ENCODE data around the gene RCSD1.

Gene RCSD1

DNA sequence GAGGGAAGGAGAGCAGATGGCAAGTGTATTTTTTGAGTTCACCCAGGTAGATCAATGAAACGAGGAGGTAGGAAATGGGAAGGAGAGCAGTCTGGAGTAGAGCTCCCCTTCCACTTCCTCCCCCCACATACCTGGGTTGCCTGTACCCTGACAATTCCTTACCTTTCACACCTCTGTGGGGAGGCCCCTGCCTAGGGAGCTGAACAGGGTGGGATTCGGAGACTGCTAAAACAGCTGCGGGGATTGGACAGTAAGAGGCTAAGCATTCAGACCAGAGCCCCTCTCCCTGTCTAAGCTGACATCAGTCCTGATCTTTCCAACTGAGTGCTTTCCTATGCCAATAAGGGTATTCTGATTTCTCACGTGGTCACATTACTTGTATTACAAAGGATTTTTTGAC, 14.5 kb downstream of the RCSD1 start:
- no peak for DNase-seq

GRCh38 chr1:167645140-167645541, 15.1 kb downstream of the RCSD1 start:
- no peak for DNase-seq

DNA sequence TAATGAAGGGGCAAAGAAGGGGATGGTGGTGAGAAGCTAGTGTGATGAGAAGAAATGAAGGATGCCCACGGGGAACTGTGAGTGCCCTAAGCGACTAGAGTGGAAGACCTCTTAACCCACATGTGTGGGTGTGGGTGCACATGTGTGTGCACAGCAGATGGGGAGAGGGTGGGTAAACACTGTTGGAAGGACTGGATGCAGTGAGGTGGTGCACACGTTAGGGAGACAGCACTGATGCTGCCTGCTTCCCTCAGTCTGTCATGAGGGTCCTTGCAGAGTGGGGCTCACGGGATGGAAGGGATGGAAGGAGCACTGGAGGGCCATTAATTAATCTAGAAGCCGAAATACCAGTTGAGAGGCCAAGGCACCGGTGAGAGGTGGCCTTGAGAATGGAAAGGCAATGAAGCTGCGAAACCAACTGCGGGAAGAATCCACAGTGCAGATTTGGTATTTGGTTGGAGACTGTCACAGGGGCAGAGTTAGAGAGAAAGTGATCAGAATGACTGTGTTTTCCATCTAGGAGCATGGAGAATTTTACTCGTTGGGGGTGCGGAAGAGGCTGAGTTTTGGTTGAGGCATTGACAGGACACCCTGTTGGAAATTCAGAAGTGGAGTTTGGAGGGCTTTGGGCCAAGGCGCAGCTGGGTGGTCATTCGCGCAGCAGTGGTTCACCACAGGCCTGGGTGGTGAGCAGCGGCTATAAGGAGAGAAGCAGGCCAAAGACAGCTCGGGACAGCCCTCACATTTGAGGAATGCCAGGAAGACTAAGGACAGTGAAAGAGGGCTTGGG, 15.8 kb downstream of the RCSD1 start:
- no peak for DNase-seq

- no peak for DNase-seq
These were observed 18.3 kb downstream of the RCSD1 start for GRCh38 chr1:167648252-167648849.

DNA sequence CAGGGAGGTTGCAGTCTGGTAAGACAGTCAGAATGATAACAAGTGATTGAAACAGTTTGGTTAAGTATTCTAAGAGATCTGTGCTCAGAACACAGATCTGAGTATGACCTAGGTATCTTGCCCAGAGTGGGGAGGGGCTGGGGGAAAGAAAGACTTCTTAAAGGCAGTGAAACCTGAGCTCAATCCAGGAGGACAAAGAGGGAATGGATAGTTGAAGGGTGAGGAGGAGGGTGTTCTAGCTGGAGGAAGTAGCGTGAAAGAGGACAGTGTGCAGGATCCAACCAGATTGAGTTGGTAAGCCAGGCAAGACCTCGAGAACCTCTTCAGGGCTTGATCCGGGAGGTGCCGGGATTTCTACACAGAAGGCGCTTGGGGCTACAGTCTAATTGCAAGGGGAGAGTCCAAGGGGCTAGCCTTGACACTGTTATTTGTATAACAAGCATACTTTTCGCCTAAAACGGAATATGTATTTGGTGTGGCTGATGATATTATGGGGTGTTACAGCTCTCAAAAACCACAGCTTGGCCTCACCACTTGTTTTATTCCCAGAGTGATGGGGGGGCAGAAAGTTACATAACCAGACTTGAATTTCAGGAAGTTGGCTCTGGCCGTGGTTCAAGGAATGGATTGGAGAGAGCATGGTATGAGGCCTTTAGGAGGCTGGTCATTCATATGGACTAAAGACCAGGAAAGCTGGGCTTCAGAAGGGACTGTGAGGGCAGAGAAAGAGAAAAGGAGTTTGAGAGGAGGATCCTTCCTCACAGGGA, 19.1 kb downstream of the RCSD1 start:
- no peak for DNase-seq

GRCh38 chr1:167650269-167651160, 20.5 kb downstream of the RCSD1 start:
- DNase-seq, result no peak

DNA sequence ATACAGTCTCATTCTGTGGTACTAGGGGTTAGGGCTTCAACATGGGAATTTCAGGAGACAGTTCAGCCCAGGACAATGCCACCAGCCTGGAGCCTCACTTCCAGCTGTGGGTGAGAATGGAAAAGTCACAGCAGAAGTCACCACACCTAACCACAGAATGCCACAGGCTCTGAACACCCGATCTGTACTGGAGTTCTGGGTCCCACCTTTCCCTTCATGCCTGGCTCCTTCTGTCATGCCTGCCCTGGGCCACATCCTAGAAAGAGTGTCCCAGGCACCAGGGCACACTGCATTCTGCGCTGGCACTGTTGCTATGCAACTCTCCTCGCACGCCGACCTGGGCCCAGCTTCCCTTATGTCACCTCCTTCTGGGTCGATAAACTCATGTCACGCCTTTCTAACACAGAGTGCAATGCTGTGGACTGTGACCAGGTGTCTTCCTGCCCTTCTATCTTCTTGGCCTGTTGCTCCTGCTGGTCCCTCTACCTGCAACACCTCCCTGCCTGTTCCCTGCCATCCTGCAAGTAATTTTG, 21.2 kb downstream of the RCSD1 start:
- DNase-seq, result no peak

- DNase-seq, result no peak
These were observed 25.0 kb downstream of the RCSD1 start for GRCh38 chr1:167654975-167655575.

DNA sequence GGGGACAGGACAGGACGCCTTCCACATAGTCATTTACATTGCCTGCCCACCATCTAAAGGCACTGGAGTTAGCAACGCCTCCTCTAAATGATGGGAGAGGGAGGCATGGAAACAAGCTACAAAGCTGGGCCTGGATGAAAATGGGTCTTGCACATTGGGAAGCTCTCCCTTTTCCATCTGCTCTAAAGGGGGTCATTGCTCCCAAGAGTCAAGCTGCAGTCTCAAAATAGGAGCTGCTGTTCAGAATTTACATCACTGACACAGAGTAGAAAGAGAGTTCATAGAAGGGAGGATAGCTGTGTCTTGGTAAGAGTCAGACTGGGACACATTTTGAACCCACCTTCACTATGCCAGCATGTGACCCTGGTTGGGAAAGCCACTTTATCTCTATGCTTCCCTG, 26.6 kb downstream of the RCSD1 start:
- no peak for DNase-seq

DNA sequence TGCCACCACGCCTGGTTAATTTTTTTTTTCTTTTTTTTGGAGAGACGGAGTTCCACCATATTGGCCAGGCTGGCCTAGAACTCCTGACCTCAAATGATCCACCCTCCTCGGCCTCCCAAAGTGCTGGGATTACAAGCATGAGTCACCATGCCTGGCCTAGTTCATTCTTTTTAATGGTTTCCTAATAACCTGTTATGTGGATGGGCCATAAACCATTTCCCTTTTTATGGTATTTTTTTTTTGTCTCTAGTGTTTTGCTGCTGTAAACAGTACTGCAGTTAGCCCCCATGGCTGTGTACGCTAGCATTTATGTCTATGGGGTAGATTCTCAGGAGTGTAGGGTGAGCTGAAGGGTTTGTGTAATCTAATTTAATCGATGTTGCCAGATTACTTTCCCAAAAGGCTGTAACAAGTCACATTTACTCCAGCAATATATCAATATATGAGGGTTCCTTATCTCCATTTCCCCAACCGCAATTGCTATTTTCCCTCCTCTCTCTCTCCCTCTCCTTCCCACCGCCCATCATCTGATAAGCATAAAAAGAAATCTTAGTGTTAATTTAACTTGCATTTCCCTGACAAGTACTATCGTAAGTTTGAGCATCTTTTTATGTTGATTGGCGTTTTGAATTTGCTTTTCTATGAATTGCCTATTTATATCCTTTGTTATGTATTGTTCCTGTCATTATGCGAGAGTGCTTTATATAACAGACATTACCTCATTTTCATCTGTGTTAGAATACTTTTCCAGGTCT, 28.7 kb downstream of the RCSD1 start:
- no peak for DNase-seq

DNA sequence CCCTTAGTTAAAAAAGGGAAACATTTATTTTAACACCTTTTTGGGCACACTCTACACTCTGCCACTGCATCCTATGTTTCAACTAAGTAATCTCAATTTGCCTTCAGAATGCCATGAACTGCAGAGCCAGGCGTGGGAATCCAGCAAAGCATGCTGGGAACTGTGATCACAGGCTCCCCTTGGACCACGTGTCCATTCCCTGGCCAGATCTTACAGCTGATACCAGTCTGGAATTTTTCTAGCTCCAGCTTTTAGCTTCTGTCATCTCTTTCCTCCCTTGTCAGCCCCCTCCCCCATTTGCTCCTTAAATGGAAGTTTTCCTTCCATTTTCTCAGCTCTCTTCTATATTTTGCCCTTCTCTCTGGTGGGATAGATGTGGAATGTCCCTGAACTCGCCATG, 29.4 kb downstream of the RCSD1 start:
- DNase-seq, result no peak

GRCh38 chr1:167659881-167660280, 29.8 kb downstream of the RCSD1 start:
- DNase-seq, result no peak

GRCh38 chr1:167661527-167662426, 31.7 kb downstream of the RCSD1 start:
- DNase-seq, result no peak

DNA sequence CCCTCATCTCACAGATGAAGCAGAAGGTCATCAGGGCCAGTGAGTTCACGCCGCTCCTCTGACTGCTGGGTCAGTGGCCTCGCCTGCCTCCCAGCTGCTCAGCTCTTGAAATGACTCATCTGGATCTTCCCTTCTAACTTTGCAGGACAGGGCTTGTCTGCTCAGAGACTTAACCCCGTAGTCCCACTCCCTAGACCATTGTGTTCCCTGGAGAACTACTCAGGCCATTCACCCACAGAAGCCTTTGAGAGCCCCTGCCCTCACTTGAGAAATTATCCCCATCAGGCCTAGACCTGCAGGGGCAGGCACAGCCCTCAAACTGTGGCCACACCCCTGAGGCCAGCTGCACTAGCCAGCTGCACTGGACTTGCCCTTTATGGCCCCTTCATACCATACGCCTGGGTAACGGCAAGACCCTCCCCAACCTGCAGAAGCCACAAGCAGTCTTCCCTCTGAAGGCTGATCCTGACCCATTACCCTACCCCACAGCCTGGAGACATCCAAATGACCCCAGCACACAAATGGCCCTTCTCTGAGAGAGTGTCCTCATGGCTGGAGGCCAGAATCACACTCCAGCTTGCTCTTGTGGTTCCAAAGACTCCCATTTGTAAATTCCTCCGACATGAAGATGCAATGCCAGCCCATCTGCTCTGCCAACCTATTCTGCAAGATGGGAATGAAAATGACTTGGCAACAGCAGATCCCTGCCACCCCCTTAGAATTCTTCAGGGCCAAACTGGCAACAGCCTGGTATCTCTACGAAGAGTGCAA, 33.2 kb downstream of the RCSD1 start:
- no peak for DNase-seq

DNA sequence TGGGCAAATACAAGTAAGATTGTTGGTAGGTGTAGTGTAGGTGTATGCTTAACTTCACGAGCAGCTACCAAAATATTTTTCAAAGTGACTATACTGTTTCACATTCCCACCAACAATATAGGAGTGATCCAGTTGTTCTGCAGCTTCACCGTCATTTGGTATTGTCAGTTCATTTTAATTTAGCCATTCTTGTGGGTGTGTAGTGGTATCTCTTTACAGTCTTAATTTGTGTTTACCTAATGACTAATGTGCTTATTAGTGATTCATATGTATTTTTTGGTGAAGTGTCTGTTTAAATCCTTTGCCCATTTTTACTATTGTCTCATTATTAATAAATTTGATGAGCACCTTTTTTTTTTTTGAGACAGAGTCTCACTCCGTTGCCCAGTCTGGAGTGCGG, 35.4 kb downstream of the RCSD1 start:
- no peak for DNase-seq

GRCh38 chr1:167666416-167666815, 36.4 kb downstream of the RCSD1 start:
- no peak for DNase-seq

- no peak for DNase-seq
These were observed 37.5 kb downstream of the RCSD1 start for GRCh38 chr1:167667536-167667935.

GRCh38 chr1:167668108-167668507, 38.1 kb downstream of the RCSD1 start:
- no peak for DNase-seq
